Stimulated activated CD8-positive, alpha-beta memory T cell treated with anti-CD3 and anti-CD28 coated beads, Interleukin-4, amount 100 ng/mL, for 48 hours (primary cell): ENCODE results near the gene TNFRSF8.

Experiments
- DNase-seq: peaks from one replicate; pipeline ENCODE4 v3.0.0-alpha.2; 2020

Gene TNFRSF8

GRCh38 chr1:12161662-12162458, 98.8 kb downstream of the TNFRSF8 start:
- peak; percentile 83 for DNase-seq

GRCh38 chr1:12162459-12163137, 99.5 kb downstream of the TNFRSF8 start:
- DNase-seq = no peak

- DNase-seq = no peak
Observed at GRCh38 chr1:12163210-12163609, 100.1 kb downstream of the TNFRSF8 start.

- no peak for DNase-seq
Observed at GRCh38 chr1:12164210-12164609, 101.1 kb downstream of the TNFRSF8 start.

- no peak for DNase-seq
Observed at GRCh38 chr1:12165342-12165741, 102.2 kb downstream of the TNFRSF8 start.

- peak; percentile 83 for DNase-seq
Observed at GRCh38 chr1:12166834-12167492, 103.9 kb downstream of the TNFRSF8 start, which contains the start of gene TNFRSF1B. Gene TNFRSF1B (plus strand): TSS chr1:12166991. CDS start chr1:12167092, 101 bp downstream.

- DNase-seq = peak; percentile 53
Observed at GRCh38 chr1:12167493-12168429, 104.7 kb downstream of the TNFRSF8 start.

GRCh38 chr1:12168451-12169160, 105.5 kb downstream of the TNFRSF8 start:
- no peak for DNase-seq

GRCh38 chr1:12169442-12170135, 106.5 kb downstream of the TNFRSF8 start:
- no peak for DNase-seq

GRCh38 chr1:12170263-12170671, 107.2 kb downstream of the TNFRSF8 start:
- no peak for DNase-seq

- no peak for DNase-seq
Observed at GRCh38 chr1:12171206-12172041, 108.3 kb downstream of the TNFRSF8 start.

- peak; percentile 56 for DNase-seq
Observed at GRCh38 chr1:12172042-12172851, 109.1 kb downstream of the TNFRSF8 start.

- no peak for DNase-seq
Observed at GRCh38 chr1:12173041-12173509, 110.0 kb downstream of the TNFRSF8 start.

- peak; percentile 96 for DNase-seq
Observed at GRCh38 chr1:12173631-12174121, 110.6 kb downstream of the TNFRSF8 start.

- DNase-seq = no peak
Observed at GRCh38 chr1:12174924-12175810, 112.1 kb downstream of the TNFRSF8 start.

GRCh38 chr1:12176298-12177118, 113.4 kb downstream of the TNFRSF8 start:
- no peak for DNase-seq
